ENCODE results near the gene CTTNBP2.

GRCh38 chr7:117803476-117803875 is 69.8 kb downstream of the CTTNBP2 start:
- TF ChIP-seq CTCF (IDR thresholded peaks at IDR 0.05 in 8 of 11, conservative IDR thresholded peaks at IDR 0.05 in 3 of 11) (no peak), POLR2A (IDR thresholded peaks at IDR 0.05) (no peak)

All from spleen (tissue), 7 donors.